ENCODE results near the gene RRP15. TPM values are rescaled to one million over a fixed set of nuclear protein-coding genes. Genes with fewer than 3 reads are reported as not detected.

RRP15 gene
- total and polyA plus RNA-seq, 2 of the 8 experiments (the other 6 are each of a cell fraction or from before 2014, with no cell fraction given), result 3.7 to 52.8 TPM

GRCh38 chr1:218294546-218294945 lies 9.5 kb downstream of the RRP15 start:
- 89% methylated on average over 3 of the region's 3 CpGs; no CpG with 5 or more reads in 1 of the 2 experiments for WGBS, 2 experiments (ENCODE audit: extremely low coverage in 1 of 2, insufficient coverage in 1 of 2, insufficient read length in 1 of 2, insufficient replicate concordance in 2 of 2, low coverage in 1 of 2, low lambda C conversion rate in 2 of 2, missing lambda C conversion rate in 1 of 2)
- H3K23me2 ChIP-seq (ENCODE audit: low read depth, low read length), result no peaks in the 10 kb centered on the region
- ChIA-PET POLR2A (ENCODE audit: partially characterized antibody) (interaction anchor here (1.3 to 3.5 kb wide), 2 partner anchors 9 to 51 kb away, joined by 5 to 19 read pairs; partner anchors contain the start of genes RRP15 and TGFB2), CTCF (ENCODE audit: partially characterized antibody) (interaction anchor here (0.6 to 1.5 kb wide), 6 partner anchors 10 to 1288 kb away, joined by 3 to 6 read pairs (median 4); partner anchors contain the start of gene RRP15)
- H4K20me1 ChIP-seq (replicated peaks in 1 of 2; ENCODE audit: control insufficient read depth in 1 of 2, insufficient read depth in 2 of 2, low read length in 2 of 2), result no peaks in the 10 kb centered on the region
- no peak overlapping the region for H4K5ac ChIP-seq (ENCODE audit: insufficient read length, low read depth, low read length)
- H2BK12ac ChIP-seq (ENCODE audit: low read depth, low read length), result no peak overlapping the region
- no peak overlapping the region for H4K91ac ChIP-seq (replicated peaks; ENCODE audit: insufficient read length, low read length)
- no peak overlapping the region for H3K14ac ChIP-seq (ENCODE audit: insufficient read length)
- no peak overlapping the region for H3K4ac ChIP-seq (replicated peaks; ENCODE audit: insufficient read length, low read depth, low read length)
- H3K36me3 ChIP-seq (ENCODE audit: control insufficient read depth in 2 of 4, insufficient read depth in 4 of 4, low read length in 3 of 4), result peaks cover 0 to 7% (median 1%) of the 10 kb centered on the region in 4 experiments; a peak in 1 of 8 replicates
- FAIRE-seq (no peak), DNase-seq (ENCODE audit: low read depth in 1 of 2, low spot score in 2 of 2) (no peak)
- H2BK15ac ChIP-seq (ENCODE audit: low read length), result no peak overlapping the region
- H2BK120ac ChIP-seq (replicated peaks; ENCODE audit: low read depth, low read length), result no peak overlapping the region
- no peak overlapping the region for H3K27ac ChIP-seq (ENCODE audit: low read depth, low read length)
- H2AFZ ChIP-seq (ENCODE audit: low read length), result no peak overlapping the region
- H3K79me2 ChIP-seq (ENCODE audit: control insufficient read depth in 1 of 2, insufficient read depth in 2 of 2, low read length in 2 of 2), result peaks cover 14 to 98% of the 10 kb centered on the region in 2 experiments
- no peaks in the 10 kb centered on the region for H3K9me3 ChIP-seq (ENCODE audit: insufficient read depth in 2 of 2, low read depth in 1 of 2, low read length in 1 of 2)
- no peak overlapping the region for H4K8ac ChIP-seq (ENCODE audit: extremely low read depth, insufficient read depth, low read length)
- H2BK20ac ChIP-seq (ENCODE audit: low read length), result no peak overlapping the region
- peaks cover 3 to 24% (median 9%) of the 10 kb centered on the region in 4 experiments; a peak in 6 of 7 replicates for H3K4me1 ChIP-seq (replicated peaks in 1 of 4; ENCODE audit: control insufficient read depth in 3 of 4, insufficient read depth in 4 of 4, low read length in 3 of 4)
- H3K4me2 ChIP-seq (ENCODE audit: insufficient read depth in 1 of 2, low read depth in 2 of 2, low read length in 2 of 2), result no peak overlapping the region
- H3K23ac ChIP-seq (ENCODE audit: insufficient read length), result no peak overlapping the region
- H2BK5ac ChIP-seq (ENCODE audit: low read depth, low read length), result no peak overlapping the region
- no peak overlapping the region for H3K9ac ChIP-seq (replicated peaks in 1 of 4; ENCODE audit: extremely low read depth in 1 of 4, low read depth in 3 of 4, low read length in 3 of 4)
- H3K27me3 ChIP-seq (replicated peaks in 1 of 4; ENCODE audit: control insufficient read depth in 3 of 4, extremely low read depth in 1 of 4, insufficient read depth in 3 of 4, low read length in 3 of 4), result no peaks in the 10 kb centered on the region
- no peak overlapping the region for H3K56ac ChIP-seq (replicated peaks; ENCODE audit: insufficient read length, low read depth, low read length)
- H2AK5ac ChIP-seq (ENCODE audit: low read depth, low read length), result no peak overlapping the region
- H3K79me1 ChIP-seq (ENCODE audit: low read depth, low read length), result peaks cover 9% of the 10 kb centered on the region
- H3K18ac ChIP-seq (ENCODE audit: extremely low read depth, low read length), result no peak overlapping the region
- no peak overlapping the region for H3K4me3 ChIP-seq (ENCODE audit: extremely low read depth in 1 of 4, insufficient read depth in 2 of 4, low read depth in 3 of 4, low read length in 4 of 4)
- TF ChIP-seq ZNF274 (IDR thresholded peaks at IDR 0.05; ENCODE audit: borderline replicate concordance, extremely low read depth, low read length) (no peak), SIRT6 (IDR thresholded peaks at IDR 0.05; ENCODE audit: low read length) (no peak), ATF3 (IDR thresholded peaks at IDR 0.05; ENCODE audit: insufficient read depth, low read depth, low read length) (no peak), TAF1 (IDR thresholded peaks at IDR 0.05; ENCODE audit: low read depth, low read length) (no peak), USF2 (IDR thresholded peaks at IDR 0.05; ENCODE audit: low read length) (no peak), HDAC6 (IDR thresholded peaks at IDR 0.05; ENCODE audit: low read depth, low read length) (no peak), PHF8 (conservative IDR thresholded peaks at IDR 0.05; ENCODE audit: low read depth, low read length) (no peak), TBP (IDR thresholded peaks at IDR 0.05; ENCODE audit: low read depth, low read length) (no peak), KDM5A (IDR thresholded peaks at IDR 0.05; ENCODE audit: low read length) (no peak), KDM4A (IDR thresholded peaks at IDR 0.05; ENCODE audit: low read depth, low read length, severe bottlenecking) (no peak), CTBP2 (IDR thresholded peaks at IDR 0.05; ENCODE audit: borderline replicate concordance, insufficient read depth, insufficient read length, low read length) (no peak), BACH1 (IDR thresholded peaks at IDR 0.05; ENCODE audit: low read length) (no peak)

Data from H1 (cell line).